Panc1 (cell line): ENCODE results near the gene APOL6.

ENCODE experiments used
- CTCF ChIP-seq: fragments of 450-650 bp; IDR thresholded peaks from 2 replicates; pipeline ENCODE4 v1.5.1; 2017; ENCODE audit warnings: mild to moderate bottlenecking
- POLR2AphosphoS5 ChIP-seq: IDR thresholded peaks from 2 replicates; pipeline ENCODE4 v1.6.1; 2012; ENCODE audit warnings: mild to moderate bottlenecking, low read depth, low read length, moderate library complexity

GRCh38 chr22:35708917-35709316, 60.7 kb downstream of the APOL6 start:
- TF ChIP-seq CTCF: no peak
- no peak for TF ChIP-seq POLR2AphosphoS5
